ENCODE results near the gene OGFOD2. TPM values are rescaled to one million over a fixed set of nuclear protein-coding genes. Genes with fewer than 3 reads are reported as not detected.
A peak's percentile ranks its signal among the peaks of the same experiment; 100 is the strongest.

The OGFOD2 gene
- total and polyA plus RNA-seq, 7 donors, result 6.4 to 25.3 (median 8.5) TPM

- peak; percentile 74 to 87 (median 82) for ATAC-seq
- 16 to 28% (median 17%) methylated on average over 18 to 20 of the region's 20 CpGs for WGBS, 3 donors
- peak; percentile 78 to 92 for DNase-seq
- Histone ChIP-seq H3K36me3 (ENCODE audit: insufficient read depth in 1 of 2, low read depth in 1 of 2) (peaks cover 0 to 2% of the 10 kb centered on the region in 2 donors), H3K9me3 (no peaks in the 10 kb centered on the region), H3K27me3 (ENCODE audit: insufficient read depth in 3 of 3, low read length in 2 of 3) (no peaks in the 10 kb centered on the region), H3K4me1 (peaks cover 42% of the 10 kb centered on the region), H3K4me3 (no peak overlapping the region), H3K27ac (peak overlapping the region; percentile 30)
- TF ChIP-seq CTCF (IDR thresholded peaks at IDR 0.05), result no peak
- intact Hi-C loops (cut with DNase I), result no loop called here
These were observed 20.6 kb downstream of the OGFOD2 start for GRCh38 chr12:122995503-122996187.

- no peak for TF ChIP-seq CTCF (IDR thresholded peaks at IDR 0.05)
- Histone ChIP-seq H3K27ac (peak overlapping the region; percentile 30), H3K4me3 (no peak overlapping the region), H3K27me3 (ENCODE audit: insufficient read depth in 3 of 3, low read length in 2 of 3) (no peaks in the 10 kb centered on the region), H3K9me3 (no peaks in the 10 kb centered on the region), H3K36me3 (ENCODE audit: insufficient read depth in 1 of 2, low read depth in 1 of 2) (peaks cover 0 to 6% of the 10 kb centered on the region in 2 donors), H3K4me1 (peaks cover 42% of the 10 kb centered on the region)
- peak in 3 of 4 donors; percentile 15 to 37 (median 22) for ATAC-seq
- DNase-seq, result peak in 1 of 2 donors; percentile 52
- intact Hi-C loops (cut with DNase I), result no loop called here
- 42 to 76% (median 55%) methylated on average over 7 of the region's 7 CpGs for WGBS, 3 donors
These were observed 21.2 kb downstream of the OGFOD2 start for GRCh38 chr12:122996188-122996601.

- intact Hi-C loops (cut with DNase I), result no loop called here
- DNase-seq (peak in 1 of 2 donors; percentile 49), ATAC-seq (no peak)
- H3K4me3 ChIP-seq, result no peak overlapping the region
- H3K27me3 ChIP-seq (ENCODE audit: insufficient read depth in 3 of 3, low read length in 2 of 3), result no peaks in the 10 kb centered on the region
- no peak overlapping the region for H3K27ac ChIP-seq
- H3K9me3 ChIP-seq, result no peaks in the 10 kb centered on the region
- H3K4me1 ChIP-seq, result peaks cover 42% of the 10 kb centered on the region
- WGBS, 3 donors, result 85 to 93% (median 90%) methylated on average over 16 of the region's 16 CpGs
- H3K36me3 ChIP-seq (ENCODE audit: insufficient read depth in 1 of 2, low read depth in 1 of 2), result peaks cover 0 to 6% of the 10 kb centered on the region in 2 donors
- TF ChIP-seq CTCF (IDR thresholded peaks at IDR 0.05), result no peak
These were observed 21.7 kb downstream of the OGFOD2 start for GRCh38 chr12:122996621-122997342.

GRCh38 chr12:122997343-122998250 is 22.6 kb downstream of the OGFOD2 start:
- intact Hi-C loops (cut with DNase I), result no loop called here
- no peak for ATAC-seq

More at GRCh38 chr12:122997343-122998250, 22.6 kb downstream of the OGFOD2 start:
- no peak for TF ChIP-seq CTCF (IDR thresholded peaks at IDR 0.05)
- peaks cover 42% of the 10 kb centered on the region for H3K4me1 ChIP-seq
- H3K36me3 ChIP-seq (ENCODE audit: insufficient read depth in 1 of 2, low read depth in 1 of 2), result peaks cover 0 to 6% of the 10 kb centered on the region in 2 donors
- 89 to 95% (median 89%) methylated on average over 22 to 25 of the region's 25 CpGs for WGBS, 3 donors
- H3K27me3 ChIP-seq (ENCODE audit: insufficient read depth in 3 of 3, low read length in 2 of 3), result no peaks in the 10 kb centered on the region
- H3K4me3 ChIP-seq, result no peak overlapping the region
- no peaks in the 10 kb centered on the region for H3K9me3 ChIP-seq
- H3K27ac ChIP-seq, result no peak overlapping the region
- DNase-seq, result peak in 1 of 2 donors; percentile 56

Measured in psoas muscle (tissue), 8 donors.